ENCODE data around the gene C1QTNF6.

The C1QTNF6 gene

DNA sequence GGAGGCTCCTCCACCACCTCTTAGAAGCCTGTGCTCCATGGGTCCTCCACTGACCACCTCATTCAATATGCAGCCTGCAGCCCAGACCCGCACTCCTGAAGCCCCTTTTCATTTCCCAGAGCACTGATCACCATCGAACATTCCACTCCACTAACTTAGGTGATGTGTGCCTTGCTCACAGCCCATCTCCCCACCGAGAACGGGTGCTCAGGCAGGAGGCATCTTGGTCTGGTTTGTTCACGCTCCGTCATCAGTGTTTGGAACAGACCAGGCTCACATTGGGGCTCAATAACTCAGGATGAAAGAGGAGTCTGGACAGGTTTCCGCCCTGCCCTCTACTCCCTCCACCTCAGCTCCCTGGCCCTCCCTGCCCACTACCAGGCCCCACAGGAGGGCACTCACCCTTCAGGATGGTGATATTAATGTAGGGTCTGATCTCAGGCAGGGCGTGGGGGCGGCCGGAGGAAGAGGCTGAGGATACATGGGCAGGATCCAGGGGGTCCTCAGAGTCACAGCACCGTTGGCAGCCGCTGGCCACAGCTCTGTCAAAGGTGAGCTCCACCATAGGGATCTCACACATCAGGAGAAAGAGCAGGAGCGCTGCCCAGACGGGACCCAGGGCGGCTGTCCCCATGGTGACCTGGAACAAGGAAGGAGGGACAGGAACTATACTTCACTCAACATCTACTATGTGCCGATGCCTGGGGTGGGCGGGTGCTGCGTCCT, 3.1 kb downstream of the C1QTNF6 start:
- WGBS (ENCODE audit: insufficient coverage): 93% methylated on average over 14 of the region's 18 CpGs
- Histone ChIP-seq H3K36me3 (ENCODE audit: control insufficient read depth in 4 of 4, insufficient read depth in 4 of 4, low read length in 3 of 4) (no peaks in the 10 kb centered on the region), H3K27me3 (replicated peaks in 2 of 5; ENCODE audit: control insufficient read depth in 4 of 5, insufficient read depth in 5 of 5, low read length in 4 of 5) (no peaks in the 10 kb centered on the region), H3K4me3 (ENCODE audit: control insufficient read depth in 1 of 7, extremely low read depth in 1 of 7, insufficient read depth in 4 of 7, low read depth in 2 of 7, low read length in 6 of 7) (no peak overlapping the region), H3K4me1 (ENCODE audit: control extremely low read depth in 1 of 4, control insufficient read depth in 4 of 4, insufficient read depth in 4 of 4, low read length in 3 of 4) (peaks cover 0 to 43% (median 31%) of the 10 kb centered on the region in 4 experiments), H3K9me3 (ENCODE audit: control extremely low read depth in 1 of 5, control insufficient read depth in 4 of 5, insufficient read depth in 2 of 5, low read depth in 1 of 5, low read length in 4 of 5) (no peaks in the 10 kb centered on the region), H3K27ac (ENCODE audit: insufficient read depth in 1 of 2, low read depth in 1 of 2, low read length in 2 of 2, poor library complexity in 1 of 2, severe bottlenecking in 2 of 2) (no peak overlapping the region)
- ChIA-PET POLR2A (no interaction called here), CTCF (interaction anchor here (0.9 to 1.5 kb wide), 2 partner anchors 12 to 25 kb away, joined by 3 read pairs; no protein-coding TSS in a partner anchor)
- no peak for DNase-seq

GRCh38 chr22:37184380-37184755, 3.7 kb downstream of the C1QTNF6 start:
- DNase-seq: no peak
- peaks cover 0 to 43% (median 31%) of the 10 kb centered on the region in 4 experiments for H3K4me1 ChIP-seq (ENCODE audit: control extremely low read depth in 1 of 4, control insufficient read depth in 4 of 4, insufficient read depth in 4 of 4, low read length in 3 of 4)
- 95% methylated on average over 10 of the region's 12 CpGs for WGBS (ENCODE audit: insufficient coverage)
- ChIA-PET POLR2A (no interaction called here), CTCF (interaction anchor here (0.9 to 1.5 kb wide), 4 partner anchors 12 to 75 kb away, joined by 3 read pairs; no protein-coding TSS in a partner anchor)
- no peaks in the 10 kb centered on the region for H3K27me3 ChIP-seq (replicated peaks in 2 of 5; ENCODE audit: control insufficient read depth in 4 of 5, insufficient read depth in 5 of 5, low read length in 4 of 5)
- no peaks in the 10 kb centered on the region for H3K36me3 ChIP-seq (ENCODE audit: control insufficient read depth in 4 of 4, insufficient read depth in 4 of 4, low read length in 3 of 4)
- no peak overlapping the region for H3K27ac ChIP-seq (ENCODE audit: insufficient read depth in 1 of 2, low read depth in 1 of 2, low read length in 2 of 2, poor library complexity in 1 of 2, severe bottlenecking in 2 of 2)
- H3K9me3 ChIP-seq (ENCODE audit: control extremely low read depth in 1 of 5, control insufficient read depth in 4 of 5, insufficient read depth in 2 of 5, low read depth in 1 of 5, low read length in 4 of 5): no peaks in the 10 kb centered on the region
- no peak overlapping the region for H3K4me3 ChIP-seq (ENCODE audit: control insufficient read depth in 1 of 7, extremely low read depth in 1 of 7, insufficient read depth in 4 of 7, low read depth in 2 of 7, low read length in 6 of 7)

DNA sequence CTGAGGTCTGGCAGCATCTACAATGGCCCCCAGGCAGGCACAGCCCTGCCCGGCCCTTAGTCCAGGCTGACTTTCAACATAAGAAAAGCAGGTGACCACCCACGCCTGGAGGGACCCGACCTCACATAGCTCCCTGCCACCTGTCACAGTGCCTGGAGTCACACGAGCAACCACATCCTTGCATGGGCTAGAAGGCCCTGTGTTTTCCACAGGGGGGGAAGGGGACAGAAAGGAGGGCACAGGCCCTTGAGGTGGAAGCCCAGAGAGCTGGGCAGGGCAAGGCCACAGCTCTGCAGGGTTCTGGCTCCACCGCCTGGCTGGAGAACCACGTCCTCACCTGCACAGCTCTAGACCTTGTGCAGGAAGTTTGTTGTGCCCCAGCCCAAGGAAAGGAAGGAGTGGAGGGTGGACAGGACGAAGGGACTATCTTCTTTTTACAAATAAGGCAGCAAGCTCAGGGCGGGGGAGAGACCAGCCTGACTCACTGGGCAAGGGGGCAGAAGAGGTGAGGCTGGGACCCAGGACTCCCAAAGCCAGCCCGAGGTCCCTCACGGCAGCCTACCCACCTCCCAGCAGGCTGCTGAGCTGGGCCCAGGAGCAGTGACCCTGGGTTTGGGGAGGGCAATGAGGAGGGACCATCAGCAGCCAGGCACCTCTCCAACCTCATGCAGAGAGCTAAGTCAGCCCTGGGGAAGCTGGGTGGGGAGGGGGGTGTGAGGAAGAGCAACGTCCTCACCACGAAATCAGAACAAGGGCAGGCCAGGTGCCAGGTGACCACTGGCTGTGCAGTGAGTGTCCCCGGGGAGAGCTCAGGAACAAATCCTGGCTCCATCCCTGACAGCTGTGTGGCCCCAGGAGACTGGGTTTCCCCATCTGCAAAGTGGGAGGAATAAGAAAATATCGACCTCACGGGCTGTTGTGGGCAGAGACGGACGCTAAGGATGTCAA, 4.3 kb downstream of the C1QTNF6 start:
- ChIA-PET CTCF (interaction anchor here (0.9 to 1.5 kb wide), 5 partner anchors 8 to 76 kb away, joined by 3 read pairs; no protein-coding TSS in a partner anchor), POLR2A (no interaction called here)
- Histone ChIP-seq H3K4me1 (ENCODE audit: control extremely low read depth in 1 of 4, control insufficient read depth in 4 of 4, insufficient read depth in 4 of 4, low read length in 3 of 4) (peaks cover 0 to 39% (median 26%) of the 10 kb centered on the region in 4 experiments), H3K27ac (ENCODE audit: insufficient read depth in 1 of 2, low read depth in 1 of 2, low read length in 2 of 2, poor library complexity in 1 of 2, severe bottlenecking in 2 of 2) (no peak overlapping the region), H3K27me3 (replicated peaks in 2 of 5; ENCODE audit: control insufficient read depth in 4 of 5, insufficient read depth in 5 of 5, low read length in 4 of 5) (no peaks in the 10 kb centered on the region), H3K36me3 (ENCODE audit: control insufficient read depth in 4 of 4, insufficient read depth in 4 of 4, low read length in 3 of 4) (no peaks in the 10 kb centered on the region), H3K9me3 (ENCODE audit: control extremely low read depth in 1 of 5, control insufficient read depth in 4 of 5, insufficient read depth in 2 of 5, low read depth in 1 of 5, low read length in 4 of 5) (no peaks in the 10 kb centered on the region), H3K4me3 (ENCODE audit: control insufficient read depth in 1 of 7, extremely low read depth in 1 of 7, insufficient read depth in 4 of 7, low read depth in 2 of 7, low read length in 6 of 7) (no peak overlapping the region)
- DNase-seq: no peak
- 86% methylated on average over 15 of the region's 17 CpGs for whole genome bisulfite sequencing (ENCODE audit: insufficient coverage)

DNA sequence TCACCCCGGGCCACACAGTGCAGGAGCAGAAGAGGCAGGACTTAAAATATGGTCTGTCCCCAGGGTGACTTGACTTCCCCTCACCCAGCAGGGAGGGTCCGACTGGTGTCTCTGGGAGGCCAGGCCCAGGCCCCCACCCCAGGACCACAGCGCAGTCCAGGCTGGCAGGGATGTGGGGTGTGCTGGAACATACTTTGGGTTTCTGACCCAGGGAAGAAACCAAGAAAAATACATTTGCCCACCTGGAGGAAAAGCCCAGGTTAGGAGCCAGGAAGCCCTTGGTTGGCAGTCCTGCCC, 5.2 kb downstream of the C1QTNF6 start:
- ChIA-PET CTCF (interaction anchor here (1.0 kb wide), 1 partner anchor 9 kb away, joined by 3 read pairs; no protein-coding TSS in a partner anchor), POLR2A (no interaction called here)
- no peak for DNase-seq
- H3K27ac ChIP-seq (ENCODE audit: insufficient read depth in 1 of 2, low read depth in 1 of 2, low read length in 2 of 2, poor library complexity in 1 of 2, severe bottlenecking in 2 of 2): no peak overlapping the region
- H3K27me3 ChIP-seq (replicated peaks in 2 of 5; ENCODE audit: control insufficient read depth in 4 of 5, insufficient read depth in 5 of 5, low read length in 4 of 5): no peaks in the 10 kb centered on the region
- peaks cover 0 to 39% (median 22%) of the 10 kb centered on the region in 4 experiments for H3K4me1 ChIP-seq (ENCODE audit: control extremely low read depth in 1 of 4, control insufficient read depth in 4 of 4, insufficient read depth in 4 of 4, low read length in 3 of 4)
- no peaks in the 10 kb centered on the region for H3K9me3 ChIP-seq (ENCODE audit: control extremely low read depth in 1 of 5, control insufficient read depth in 4 of 5, insufficient read depth in 2 of 5, low read depth in 1 of 5, low read length in 4 of 5)
- no peaks in the 10 kb centered on the region for H3K36me3 ChIP-seq (ENCODE audit: control insufficient read depth in 4 of 4, insufficient read depth in 4 of 4, low read length in 3 of 4)
- H3K4me3 ChIP-seq (ENCODE audit: control insufficient read depth in 1 of 7, extremely low read depth in 1 of 7, insufficient read depth in 4 of 7, low read depth in 2 of 7, low read length in 6 of 7): no peak overlapping the region
- 67% methylated on average over 1 of the region's 3 CpGs for WGBS (ENCODE audit: insufficient coverage)

DNA sequence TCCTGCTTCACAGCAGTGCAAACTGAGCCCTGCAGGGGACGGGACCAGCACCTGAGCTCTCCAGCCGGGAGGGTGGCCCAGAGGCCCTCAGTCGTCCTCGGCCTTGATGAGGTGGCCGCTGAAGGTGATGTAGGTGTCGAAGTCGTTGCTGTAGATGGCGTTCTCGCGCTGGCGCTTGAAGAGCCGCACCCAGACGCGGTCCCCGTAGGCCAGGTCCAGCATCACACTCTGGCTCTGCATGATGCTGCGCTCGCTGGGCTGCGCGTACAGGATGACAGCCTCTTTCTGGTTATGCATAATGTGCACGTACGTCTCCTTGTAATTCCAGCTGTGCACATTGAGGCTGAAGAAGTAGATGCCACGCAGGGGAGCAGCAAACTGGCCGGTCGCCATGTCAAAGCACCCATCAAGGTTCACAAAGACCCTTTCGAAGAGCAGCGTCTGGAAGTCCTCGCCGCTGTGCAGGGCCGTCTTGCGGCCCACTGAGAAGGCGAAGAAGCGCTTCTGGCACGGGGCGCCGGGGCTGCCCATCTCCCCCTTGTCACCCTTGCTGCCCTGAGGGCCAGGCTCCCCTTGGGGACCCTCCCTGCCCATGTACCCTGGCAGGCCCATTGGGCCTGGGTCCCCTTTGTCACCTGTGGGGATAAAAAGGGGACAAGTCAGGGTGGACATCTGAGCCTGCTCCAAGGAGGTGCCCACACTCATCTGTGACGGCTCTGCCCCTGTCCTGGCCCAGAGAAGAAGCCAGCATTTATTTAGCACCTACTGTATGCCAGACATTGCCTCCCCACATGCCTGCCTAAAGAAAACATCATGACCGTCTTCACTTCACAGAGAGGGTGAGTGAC, 5.7 kb downstream of the C1QTNF6 start:
- no peak for DNase-seq
- Histone ChIP-seq H3K27me3 (replicated peaks in 2 of 5; ENCODE audit: control insufficient read depth in 4 of 5, insufficient read depth in 5 of 5, low read length in 4 of 5) (no peaks in the 10 kb centered on the region), H3K9me3 (ENCODE audit: control extremely low read depth in 1 of 5, control insufficient read depth in 4 of 5, insufficient read depth in 2 of 5, low read depth in 1 of 5, low read length in 4 of 5) (no peaks in the 10 kb centered on the region), H3K4me1 (ENCODE audit: control extremely low read depth in 1 of 4, control insufficient read depth in 4 of 4, insufficient read depth in 4 of 4, low read length in 3 of 4) (peaks cover 0 to 39% (median 19%) of the 10 kb centered on the region in 4 experiments), H3K27ac (ENCODE audit: insufficient read depth in 1 of 2, low read depth in 1 of 2, low read length in 2 of 2, poor library complexity in 1 of 2, severe bottlenecking in 2 of 2) (no peak overlapping the region), H3K36me3 (ENCODE audit: control insufficient read depth in 4 of 4, insufficient read depth in 4 of 4, low read length in 3 of 4) (no peaks in the 10 kb centered on the region), H3K4me3 (ENCODE audit: control insufficient read depth in 1 of 7, extremely low read depth in 1 of 7, insufficient read depth in 4 of 7, low read depth in 2 of 7, low read length in 6 of 7) (no peak overlapping the region)
- POLR2A ChIA-PET: no interaction called here
- 94% methylated on average over 33 of the region's 37 CpGs for WGBS (ENCODE audit: insufficient coverage)
- CTCF ChIA-PET: no interaction called here

DNA sequence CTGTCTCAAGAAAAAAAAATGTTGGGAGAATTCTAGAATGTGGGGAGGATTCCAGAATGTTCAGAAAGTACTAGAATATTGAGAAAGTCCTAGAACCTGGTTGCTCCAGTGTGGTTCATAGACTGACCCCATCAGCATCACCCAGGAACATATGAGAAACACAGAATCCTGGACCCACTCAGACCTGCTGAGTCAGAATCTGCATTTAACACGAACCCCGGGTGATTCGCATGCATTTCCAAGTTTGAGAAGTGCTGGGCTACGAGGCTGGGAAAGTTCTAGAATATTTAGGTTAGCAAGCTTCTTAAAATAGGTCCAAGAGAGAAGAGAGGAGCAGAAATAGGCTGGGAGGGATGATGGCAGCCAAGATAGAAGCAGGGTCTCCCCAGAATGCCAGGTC, 6.4 kb downstream of the C1QTNF6 start:
- ChIA-PET CTCF (no interaction called here), POLR2A (no interaction called here)
- Histone ChIP-seq H3K4me1 (ENCODE audit: control extremely low read depth in 1 of 4, control insufficient read depth in 4 of 4, insufficient read depth in 4 of 4, low read length in 3 of 4) (peaks cover 4 to 39% (median 20%) of the 10 kb centered on the region in 4 experiments), H3K4me3 (ENCODE audit: control insufficient read depth in 1 of 7, extremely low read depth in 1 of 7, insufficient read depth in 4 of 7, low read depth in 2 of 7, low read length in 6 of 7) (no peak overlapping the region), H3K27ac (ENCODE audit: insufficient read depth in 1 of 2, low read depth in 1 of 2, low read length in 2 of 2, poor library complexity in 1 of 2, severe bottlenecking in 2 of 2) (no peak overlapping the region), H3K27me3 (replicated peaks in 2 of 5; ENCODE audit: control insufficient read depth in 4 of 5, insufficient read depth in 5 of 5, low read length in 4 of 5) (no peaks in the 10 kb centered on the region), H3K9me3 (ENCODE audit: control extremely low read depth in 1 of 5, control insufficient read depth in 4 of 5, insufficient read depth in 2 of 5, low read depth in 1 of 5, low read length in 4 of 5) (no peaks in the 10 kb centered on the region), H3K36me3 (ENCODE audit: control insufficient read depth in 4 of 4, insufficient read depth in 4 of 4, low read length in 3 of 4) (no peaks in the 10 kb centered on the region)
- 92% methylated on average over 4 of the region's 4 CpGs for WGBS (ENCODE audit: insufficient coverage)
- DNase-seq: no peak

All from common myeloid progenitor, CD34-positive (primary cell).